Measurements from ENCODE around the gene TCTN2. TPM values are rescaled to one million over a fixed set of nuclear protein-coding genes. Genes with fewer than 3 reads are reported as not detected.

Gene TCTN2
- total RNA-seq, 3 donors from 2014 or later: 2.4 to 4.3 (median 3.5) TPM

DNA sequence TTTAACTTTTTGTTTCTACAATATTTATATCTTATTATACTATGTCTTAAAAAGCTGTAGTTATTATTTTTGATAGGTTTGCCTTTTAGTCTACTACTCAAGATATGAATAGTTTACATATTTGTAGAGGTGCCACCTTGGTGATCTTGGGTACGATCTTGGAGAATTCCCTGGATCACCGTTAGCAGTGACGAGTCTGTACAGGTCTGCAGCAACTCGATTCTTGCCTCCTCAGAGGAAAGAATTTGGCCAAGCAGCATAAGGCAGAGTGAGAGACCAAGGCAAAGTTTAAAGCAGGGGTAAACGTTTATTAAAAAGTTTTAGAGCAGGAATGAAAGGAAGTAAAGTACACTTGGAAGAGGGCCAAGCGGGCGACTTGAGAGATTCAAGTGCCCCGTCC is 3.1 kb upstream of the TCTN2 start:
- no peak overlapping the region for H3K4me3 Mint-ChIP-seq
- H3K4me1 Mint-ChIP-seq (ENCODE audit: low read depth): peaks cover 18% of the 10 kb centered on the region
- DNase-seq: no peak
- H3K9me3 Mint-ChIP-seq: no peaks in the 10 kb centered on the region
- no peaks in the 10 kb centered on the region for H3K27me3 Mint-ChIP-seq (ENCODE audit: low read depth)
- ATAC-seq: no peak
- peaks cover 6% of the 10 kb centered on the region for H3K36me3 Mint-ChIP-seq (ENCODE audit: insufficient read depth)

DNA sequence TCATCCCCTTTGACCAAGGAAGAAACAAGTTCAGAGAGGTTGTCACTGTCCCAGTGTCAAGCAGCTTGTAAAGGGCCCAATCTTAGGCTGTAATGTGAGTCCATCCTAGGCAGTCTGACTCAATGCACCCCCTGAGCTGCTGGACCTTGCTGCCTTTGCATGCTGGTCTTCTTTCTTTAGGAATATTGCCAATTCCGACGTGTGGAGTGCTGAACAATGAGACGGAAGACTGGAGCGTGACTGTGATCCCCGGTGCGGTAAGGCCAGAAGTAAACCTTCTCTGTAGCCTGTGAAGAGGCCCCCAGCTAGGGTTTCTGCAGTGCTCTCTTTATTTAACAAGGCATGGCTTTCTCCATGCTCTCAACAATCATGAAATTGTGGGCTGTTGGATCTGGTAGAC is 963 bp downstream of the TCTN2 start:
- Mint-ChIP-seq H3K4me3 (peak overlapping the region; percentile 89), H3K36me3 (ENCODE audit: insufficient read depth) (peaks cover 1% of the 10 kb centered on the region)

DNA sequence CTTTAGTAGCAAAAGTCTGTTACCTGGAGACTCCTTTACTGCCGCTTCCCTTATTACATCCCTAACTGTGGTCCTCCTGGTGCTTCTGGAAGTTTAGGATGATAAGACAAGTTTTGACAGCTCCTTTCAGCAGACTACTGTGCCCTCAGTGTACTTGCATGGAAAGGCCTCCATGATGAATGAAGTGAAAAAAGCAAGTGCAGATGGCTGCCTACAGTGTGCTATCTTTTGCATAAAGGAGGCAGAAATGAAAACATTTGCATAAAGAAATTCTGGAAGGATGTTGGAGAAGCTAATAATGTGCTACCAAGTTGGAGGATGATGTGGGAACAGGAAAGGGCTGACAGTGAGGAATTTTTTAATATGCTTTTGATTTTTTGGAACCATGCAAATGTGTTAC is 4.5 kb downstream of the TCTN2 start:
- DNase-seq: no peak
- Mint-ChIP-seq H3K36me3 (ENCODE audit: insufficient read depth) (peaks cover 4% of the 10 kb centered on the region), H3K4me1 (ENCODE audit: low read depth) (peaks cover 20% of the 10 kb centered on the region), H3K9me3 (no peaks in the 10 kb centered on the region), H3K27me3 (ENCODE audit: low read depth) (no peaks in the 10 kb centered on the region), H3K4me3 (no peak overlapping the region)
- ATAC-seq: no peak

More for the DNA sequence above, 963 bp downstream of the TCTN2 start:
- Mint-ChIP-seq H3K9me3 (no peaks in the 10 kb centered on the region), H3K27me3 (ENCODE audit: low read depth) (no peaks in the 10 kb centered on the region), H3K4me1 (ENCODE audit: low read depth) (peaks cover 20% of the 10 kb centered on the region)
- DNase-seq (no peak), ATAC-seq (no peak)

DNA sequence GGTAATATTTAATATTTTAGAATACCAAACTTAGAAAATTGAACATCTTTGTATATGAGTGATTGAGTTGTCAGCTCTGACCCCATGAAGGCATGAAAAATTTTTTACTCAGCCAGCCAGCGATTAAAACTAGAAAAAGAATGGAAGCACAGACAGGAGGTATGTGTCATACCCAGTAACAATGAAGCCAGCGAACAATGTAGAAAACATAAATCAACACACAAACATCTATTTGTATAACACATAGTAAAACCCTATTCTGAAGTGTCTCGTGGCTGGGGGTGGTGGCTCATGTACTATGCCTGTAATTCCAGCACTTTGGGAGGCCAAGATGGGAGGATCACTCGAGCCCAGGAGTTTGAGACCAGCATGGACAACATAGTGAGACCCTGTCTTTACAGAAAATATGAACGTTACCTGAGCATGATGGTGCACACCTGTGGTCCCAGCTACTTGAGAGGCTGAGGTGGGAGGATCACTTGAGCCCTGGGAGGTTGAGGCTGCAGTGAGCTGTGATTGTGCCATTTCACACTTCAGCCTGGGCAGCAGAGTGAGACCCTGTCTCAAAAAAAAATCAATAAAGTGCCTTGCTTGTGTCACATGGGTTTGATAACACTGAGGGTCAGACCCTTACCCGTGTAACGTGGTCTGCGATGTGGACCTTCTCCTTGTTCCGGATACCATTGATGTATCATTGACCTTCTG is 5.9 kb downstream of the TCTN2 start:
- Mint-ChIP-seq H3K4me3 (no peak overlapping the region), H3K36me3 (ENCODE audit: insufficient read depth) (peaks cover 10% of the 10 kb centered on the region), H3K4me1 (ENCODE audit: low read depth) (peaks cover 9% of the 10 kb centered on the region), H3K27me3 (ENCODE audit: low read depth) (no peaks in the 10 kb centered on the region), H3K9me3 (no peaks in the 10 kb centered on the region)
- no peak for DNase-seq
- ATAC-seq: no peak

DNA sequence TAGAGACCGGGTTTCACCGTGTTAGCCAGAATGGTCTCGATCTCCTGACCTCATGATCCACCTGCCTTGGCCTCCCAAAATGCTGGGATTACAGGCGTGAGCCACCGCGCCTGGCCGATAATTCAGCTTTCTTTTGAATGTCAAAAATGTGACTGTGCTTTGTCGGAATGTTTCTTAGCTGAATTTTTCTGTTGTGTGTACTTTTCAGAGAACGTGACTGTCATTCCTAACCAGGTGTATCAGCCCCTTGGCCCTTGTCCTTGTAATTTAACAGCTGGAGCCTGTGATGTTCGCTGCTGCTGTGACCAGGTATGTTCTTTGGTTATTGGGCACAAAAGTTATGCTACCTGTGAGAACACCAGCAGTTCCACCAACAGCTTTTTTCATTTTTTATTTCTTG is 8.1 kb downstream of the TCTN2 start:
- Mint-ChIP-seq H3K4me1 (ENCODE audit: low read depth) (no peaks in the 10 kb centered on the region), H3K4me3 (no peak overlapping the region), H3K27me3 (ENCODE audit: low read depth) (no peaks in the 10 kb centered on the region), H3K9me3 (no peaks in the 10 kb centered on the region), H3K36me3 (ENCODE audit: insufficient read depth) (peaks cover 10% of the 10 kb centered on the region)
- ATAC-seq (no peak), DNase-seq (no peak)

DNA sequence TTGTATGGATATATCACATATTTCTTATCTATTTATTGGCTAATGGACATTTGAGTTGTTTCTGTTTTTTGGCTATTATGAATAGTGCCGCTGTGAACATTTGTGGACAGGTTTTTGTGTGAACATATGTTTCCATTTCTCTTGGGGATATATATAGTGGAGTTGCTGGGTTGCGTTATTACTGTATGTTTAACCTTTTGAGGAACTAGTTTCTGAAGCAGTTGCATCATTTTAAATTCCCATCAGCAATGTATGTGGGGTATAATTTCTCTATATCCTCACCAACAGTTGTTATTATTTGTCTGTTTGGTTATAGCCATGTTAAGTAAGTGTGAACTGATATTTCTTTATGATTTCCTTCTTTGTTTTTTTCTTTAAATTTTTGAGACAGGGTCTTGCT is 10.7 kb downstream of the TCTN2 start:
- peaks cover 12% of the 10 kb centered on the region for H3K36me3 Mint-ChIP-seq (ENCODE audit: insufficient read depth)
- no peaks in the 10 kb centered on the region for H3K9me3 Mint-ChIP-seq
- no peaks in the 10 kb centered on the region for H3K4me1 Mint-ChIP-seq (ENCODE audit: low read depth)
- H3K4me3 Mint-ChIP-seq: no peak overlapping the region
- ATAC-seq (no peak), DNase-seq (no peak)
- no peaks in the 10 kb centered on the region for H3K27me3 Mint-ChIP-seq (ENCODE audit: low read depth)

DNA sequence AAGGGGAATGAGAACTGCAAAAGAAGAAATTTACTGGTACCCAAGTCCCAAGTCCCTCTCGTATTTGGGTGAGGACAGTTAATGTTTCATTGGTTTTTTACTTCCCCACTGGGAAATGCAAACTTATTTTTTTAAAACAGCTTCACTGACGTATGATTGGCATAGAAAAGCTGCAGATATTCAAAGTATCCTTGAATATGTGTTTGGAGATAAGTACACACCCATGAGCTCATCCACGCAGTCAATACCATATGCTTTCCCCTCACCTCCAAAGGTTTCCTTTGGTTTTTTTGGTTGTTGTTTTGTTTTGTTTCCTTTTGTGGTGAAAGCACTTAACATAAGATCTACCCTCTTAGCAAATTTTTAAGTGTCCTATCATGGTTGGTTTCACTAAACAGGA is 13.1 kb downstream of the TCTN2 start:
- no peak overlapping the region for H3K4me3 Mint-ChIP-seq
- no peak for ATAC-seq

DNA sequence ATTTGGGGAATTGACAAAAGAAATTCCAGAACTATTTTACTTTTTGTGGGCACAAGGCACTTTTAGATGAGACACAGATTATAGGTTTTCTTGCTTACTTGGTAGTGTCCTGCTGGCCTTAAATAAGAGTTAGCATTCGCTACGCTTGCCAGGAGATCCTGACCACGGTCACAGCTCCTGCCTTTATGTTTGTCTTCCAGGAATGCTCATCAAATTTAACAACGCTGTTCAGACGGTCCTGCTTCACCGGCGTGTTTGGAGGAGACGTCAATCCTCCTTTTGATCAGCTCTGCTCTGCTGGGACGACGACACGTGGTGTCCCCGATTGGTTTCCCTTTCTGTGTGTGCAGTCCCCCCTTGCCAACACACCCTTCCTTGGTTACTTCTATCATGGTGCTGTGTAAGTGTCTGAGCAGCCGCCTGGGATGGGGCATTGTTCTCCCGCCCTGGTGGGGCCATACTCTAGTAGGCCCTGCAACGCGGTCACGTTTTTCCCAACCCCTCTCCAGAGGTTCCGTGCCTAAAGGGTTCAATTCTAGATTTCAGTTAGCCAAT is 15.8 kb downstream of the TCTN2 start:
- Mint-ChIP-seq H3K9me3 (no peaks in the 10 kb centered on the region), H3K27me3 (ENCODE audit: low read depth) (no peaks in the 10 kb centered on the region), H3K4me3 (no peak overlapping the region), H3K4me1 (ENCODE audit: low read depth) (no peaks in the 10 kb centered on the region), H3K36me3 (ENCODE audit: insufficient read depth) (peaks cover 11% of the 10 kb centered on the region)
- ATAC-seq (no peak), DNase-seq (no peak)

More for the DNA sequence above, 13.1 kb downstream of the TCTN2 start:
- H3K27me3 Mint-ChIP-seq (ENCODE audit: low read depth): no peaks in the 10 kb centered on the region
- H3K9me3 Mint-ChIP-seq: no peaks in the 10 kb centered on the region
- no peaks in the 10 kb centered on the region for H3K4me1 Mint-ChIP-seq (ENCODE audit: low read depth)
- H3K36me3 Mint-ChIP-seq (ENCODE audit: insufficient read depth): peaks cover 11% of the 10 kb centered on the region
- DNase-seq: no peak

DNA sequence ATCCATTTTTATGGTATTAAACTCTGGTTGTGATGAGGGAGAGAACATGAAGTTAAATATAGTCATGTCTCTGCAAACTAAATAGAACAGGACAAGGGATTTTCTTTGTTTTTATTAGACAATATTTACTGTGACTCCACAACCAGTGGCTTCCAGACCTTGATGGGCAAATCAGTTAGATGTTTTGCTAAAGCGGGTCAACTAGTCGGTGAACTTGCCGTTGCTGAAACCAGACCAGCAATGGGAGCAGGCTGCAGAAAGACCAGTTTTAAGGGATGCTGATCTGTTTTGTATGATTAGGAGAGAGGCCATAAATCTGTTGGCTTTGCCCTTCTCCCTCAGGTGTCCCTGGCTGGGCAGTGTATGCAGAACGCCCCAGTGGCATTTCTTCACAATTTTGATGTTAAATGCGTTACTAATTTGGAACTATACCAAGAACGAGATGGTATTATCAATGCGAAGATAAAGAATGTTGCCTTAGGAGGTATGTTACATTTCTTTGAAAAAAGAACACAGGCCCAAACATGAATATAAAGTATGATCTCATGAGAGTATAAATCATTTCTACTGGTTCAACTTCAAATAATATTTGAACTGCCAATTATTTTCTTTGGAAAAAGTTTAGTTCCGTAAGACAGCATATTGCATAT is 19.4 kb downstream of the TCTN2 start:
- Mint-ChIP-seq H3K9me3 (no peaks in the 10 kb centered on the region), H3K4me1 (ENCODE audit: low read depth) (no peaks in the 10 kb centered on the region), H3K36me3 (ENCODE audit: insufficient read depth) (peaks cover 14% of the 10 kb centered on the region), H3K27me3 (ENCODE audit: low read depth) (no peaks in the 10 kb centered on the region), H3K4me3 (no peak overlapping the region)
- ATAC-seq (no peak), DNase-seq (no peak)

DNA sequence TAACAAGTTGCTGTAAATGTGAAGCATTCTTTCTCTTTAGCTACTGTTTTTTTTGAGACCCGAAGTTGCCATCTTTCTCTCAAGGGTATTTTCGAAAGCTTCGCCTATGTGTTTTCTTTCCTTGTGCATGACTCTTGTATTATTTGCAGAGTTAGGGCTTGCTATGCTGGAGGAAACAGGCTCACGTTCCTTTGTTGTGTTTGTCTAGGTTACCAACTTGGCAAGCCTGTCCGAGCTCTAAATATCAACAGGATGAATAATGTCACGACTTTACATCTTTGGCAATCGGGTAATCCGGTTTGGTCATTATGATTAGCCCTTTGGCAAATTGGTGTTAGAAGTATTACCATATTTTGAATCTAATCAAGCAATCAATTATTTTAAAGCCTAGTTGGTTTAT is 25.3 kb downstream of the TCTN2 start:
- H3K27me3 Mint-ChIP-seq (ENCODE audit: low read depth): no peaks in the 10 kb centered on the region
- no peaks in the 10 kb centered on the region for H3K9me3 Mint-ChIP-seq
- H3K4me3 Mint-ChIP-seq: no peak overlapping the region
- DNase-seq (no peak), ATAC-seq (no peak)
- peaks cover 26% of the 10 kb centered on the region for H3K36me3 Mint-ChIP-seq (ENCODE audit: insufficient read depth)
- no peaks in the 10 kb centered on the region for H3K4me1 Mint-ChIP-seq (ENCODE audit: low read depth)

DNA sequence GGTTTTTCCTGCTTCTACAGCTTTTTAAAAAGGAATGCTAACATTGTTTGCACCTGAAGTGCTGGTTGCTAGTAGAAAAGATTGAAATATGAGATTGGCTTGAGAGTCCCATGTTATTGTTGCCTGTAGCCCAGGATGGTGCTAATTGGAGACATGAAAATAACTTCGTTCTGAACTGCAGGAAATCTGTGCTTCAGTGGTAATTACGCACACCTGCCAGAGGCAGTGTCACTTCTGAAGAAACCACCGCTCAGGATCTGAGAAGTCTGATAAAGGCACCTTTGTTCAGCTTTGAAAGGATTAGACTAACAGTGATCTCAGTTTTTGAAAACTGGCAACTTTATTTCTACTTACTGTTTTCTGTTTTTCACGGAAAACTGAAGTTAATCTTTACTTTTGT is 25.7 kb downstream of the TCTN2 start:
- Mint-ChIP-seq H3K4me1 (ENCODE audit: low read depth) (no peaks in the 10 kb centered on the region), H3K27me3 (ENCODE audit: low read depth) (no peaks in the 10 kb centered on the region)
- no peak for ATAC-seq

DNA sequence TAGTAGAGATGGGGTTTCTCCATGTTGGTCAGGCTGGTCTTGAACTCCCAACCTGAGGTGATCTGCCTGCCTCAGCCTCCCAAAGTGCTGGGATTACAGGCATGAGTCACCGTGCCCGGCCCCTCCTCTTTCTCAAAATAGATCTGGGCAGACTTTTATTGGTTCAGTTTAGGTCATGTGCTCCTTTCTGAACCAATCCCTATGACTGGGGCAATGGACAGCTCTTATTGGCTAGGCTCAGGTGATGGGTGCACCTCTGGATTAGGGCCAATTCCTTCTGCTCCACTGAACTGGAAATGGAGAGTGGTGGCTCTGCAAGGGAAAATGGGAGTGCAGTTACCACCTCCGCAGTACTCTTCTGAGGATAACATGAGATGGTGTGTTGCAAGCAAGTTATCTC is 35.0 kb downstream of the TCTN2 start:
- H3K27me3 Mint-ChIP-seq (ENCODE audit: low read depth): no peaks in the 10 kb centered on the region
- H3K4me3 Mint-ChIP-seq: no peak overlapping the region
- H3K9me3 Mint-ChIP-seq: no peaks in the 10 kb centered on the region
- ATAC-seq: no peak
- no peak for DNase-seq
- H3K36me3 Mint-ChIP-seq (ENCODE audit: insufficient read depth): peaks cover 9% of the 10 kb centered on the region
- H3K4me1 Mint-ChIP-seq (ENCODE audit: low read depth): peaks cover 2% of the 10 kb centered on the region

More for the DNA sequence above, 25.7 kb downstream of the TCTN2 start:
- H3K4me3 Mint-ChIP-seq: no peak overlapping the region
- H3K36me3 Mint-ChIP-seq (ENCODE audit: insufficient read depth): peaks cover 23% of the 10 kb centered on the region
- H3K9me3 Mint-ChIP-seq: no peaks in the 10 kb centered on the region
- DNase-seq: no peak

DNA sequence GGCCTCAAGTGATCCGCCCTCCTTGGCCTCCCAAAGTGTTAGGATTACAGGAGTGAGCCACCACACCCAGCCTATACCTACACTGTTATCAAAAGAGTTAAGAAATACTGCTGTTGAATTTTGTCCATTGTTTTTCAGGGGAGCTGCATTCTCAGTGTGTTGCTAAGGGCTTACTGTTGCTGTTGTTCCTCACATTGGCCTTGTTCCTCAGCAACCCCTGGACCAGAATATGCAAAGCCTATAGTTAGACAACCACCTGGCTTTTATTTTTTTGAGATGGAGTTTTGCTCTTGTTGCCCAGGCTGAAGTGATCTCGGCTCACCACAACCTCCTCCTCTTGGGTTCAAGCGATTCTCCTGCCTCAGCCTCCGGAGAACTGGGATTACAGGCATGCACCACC is 36.6 kb downstream of the TCTN2 start:
- no peak overlapping the region for H3K4me3 Mint-ChIP-seq
- H3K9me3 Mint-ChIP-seq: no peaks in the 10 kb centered on the region
- peaks cover 8% of the 10 kb centered on the region for H3K4me1 Mint-ChIP-seq (ENCODE audit: low read depth)
- H3K36me3 Mint-ChIP-seq (ENCODE audit: insufficient read depth): peaks cover 6% of the 10 kb centered on the region
- DNase-seq: no peak
- ATAC-seq: no peak
- H3K27me3 Mint-ChIP-seq (ENCODE audit: low read depth): no peaks in the 10 kb centered on the region

DNA sequence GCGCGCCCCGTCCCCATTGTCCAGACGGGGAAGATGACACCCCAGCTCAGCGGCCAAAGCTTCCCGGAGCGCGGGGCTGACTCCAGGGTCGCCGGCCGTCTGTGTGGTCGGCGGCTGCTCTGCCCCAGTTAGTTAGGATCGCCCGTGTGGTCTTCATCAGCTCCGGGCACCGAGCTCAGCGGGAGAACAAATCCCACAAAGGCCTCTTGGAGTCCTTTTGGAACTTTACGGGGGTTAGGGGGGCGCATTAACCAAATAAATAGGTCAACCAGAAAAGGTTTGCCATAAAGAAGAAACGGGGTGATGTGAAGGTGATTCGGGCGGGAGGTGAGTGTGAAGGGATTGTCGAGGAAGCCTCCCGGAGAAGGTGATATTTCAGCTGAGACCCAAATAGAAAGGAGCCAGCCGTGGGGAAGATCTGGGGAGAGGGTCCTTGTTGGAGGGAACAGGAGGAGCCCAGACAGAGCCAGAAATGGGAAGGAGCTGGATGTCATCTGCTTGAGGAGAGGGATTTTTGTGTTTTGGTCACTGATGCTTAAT is 41.9 kb downstream of the TCTN2 start:
- no peak for DNase-seq
- Mint-ChIP-seq H3K4me1 (ENCODE audit: low read depth) (peaks cover 40% of the 10 kb centered on the region), H3K4me3 (peak overlapping the region; percentile 92), H3K36me3 (ENCODE audit: insufficient read depth) (no peaks in the 10 kb centered on the region), H3K9me3 (no peaks in the 10 kb centered on the region), H3K27me3 (ENCODE audit: low read depth) (no peaks in the 10 kb centered on the region)
- ATAC-seq: no peak

DNA sequence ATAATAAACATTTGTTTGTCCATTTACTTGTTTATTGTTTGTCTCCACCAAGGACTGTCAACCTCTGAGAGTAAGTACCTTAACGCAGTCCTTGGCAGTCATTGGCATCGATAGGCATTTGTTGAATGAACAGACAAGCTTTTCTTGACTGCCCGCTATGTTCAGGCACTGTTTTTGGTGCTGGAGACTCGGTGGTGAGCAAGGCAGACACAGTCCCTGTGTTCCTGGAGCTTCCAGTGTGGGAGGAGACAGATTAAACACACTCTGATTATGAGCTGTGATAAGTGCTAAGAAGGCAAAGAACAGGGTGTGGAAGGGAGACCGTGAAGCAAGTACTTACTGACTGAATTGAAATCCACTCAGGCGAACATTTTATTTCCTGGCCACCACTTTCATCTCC is 42.5 kb downstream of the TCTN2 start:
- H3K4me1 Mint-ChIP-seq (ENCODE audit: low read depth): peaks cover 40% of the 10 kb centered on the region
- peak overlapping the region; percentile 92 for H3K4me3 Mint-ChIP-seq
- H3K27me3 Mint-ChIP-seq (ENCODE audit: low read depth): no peaks in the 10 kb centered on the region
- peak in 1 of 2 donors; percentile 10 for ATAC-seq
- no peaks in the 10 kb centered on the region for H3K36me3 Mint-ChIP-seq (ENCODE audit: insufficient read depth)
- no peaks in the 10 kb centered on the region for H3K9me3 Mint-ChIP-seq
- no peak for DNase-seq
